Endothelial cell of umbilical vein (primary cell): ENCODE results near the gene SLC7A6. TPM values are rescaled to one million over a fixed set of nuclear protein-coding genes. Genes with fewer than 3 reads are reported as not detected.

Experiments used
- BruUV-seq: library from RNA; stranded (reverse); fragments of 400-500 nt; replicated peaks from 2 replicates; lab custom pipeline; 2021; lab: Mats Ljungman, UMichigan
- CTCF ChIA-PET: fragments of 300-600, 350-600 bp; sonication (Branson Sonifier 250); formaldehyde crosslinking; loops from one replicate; lab custom pipeline; 2021; ENCODE audit warnings: antibody characterized with exemption, inconsistent platforms; lab: Charles Lee
- POLR2A ChIA-PET: fragments of 300-600, 350-600 bp; sonication (Branson Sonifier 250); formaldehyde crosslinking; loops from one replicate; lab custom pipeline; 2021; ENCODE audit warnings: antibody characterized with exemption, inconsistent platforms; lab: Charles Lee
- DNase-seq: peaks from one replicate; pipeline ENCODE4 v3.0.0-alpha.2; 2011; ENCODE audit warnings: low read depth, low spot score
- FAIRE-seq: peaks from 2 replicates; lab custom pipeline; 2011; peaks lifted over from hg19 to GRCh38; lab: Jason Lieb, UNC
- H2AFZ ChIP-seq: 2 replicates; pipeline ENCODE4 v1.6.0; 2012; ENCODE audit warnings: low read depth, low read length, control low read depth, inconsistent platforms
- H3K27ac ChIP-seq: 2 replicates; pipeline ENCODE4 v1.5.1; 2011; ENCODE audit warnings: low read depth, mild to moderate bottlenecking, control low read depth, low read length, moderate library complexity; ENCODE audit not compliant: insufficient read depth
- H3K27me3 ChIP-seq, 2 experiments: 2 replicates each; pipeline versions ENCODE4 v1.6.0 to v1.6.1; 2011; ENCODE audit warnings: low read length in 2 of 2, mixed read lengths in 1 of 2; ENCODE audit not compliant: control insufficient read depth in 2 of 2, insufficient read depth in 2 of 2
- H3K36me3 ChIP-seq, 2 experiments: 2 replicates in 1 of 2; 3 replicates in 1 of 2; pipeline ENCODE4 v1.5.1; 2011; ENCODE audit warnings: low read length in 2 of 2, mild to moderate bottlenecking in 1 of 2, moderate library complexity in 1 of 2; ENCODE audit not compliant: control insufficient read depth in 2 of 2, insufficient read depth in 2 of 2; ENCODE audit errors: extremely low read depth in 1 of 2
- H3K4me1 ChIP-seq: 3 replicates; pipeline ENCODE4 v1.5.1; 2011; ENCODE audit warnings: mild to moderate bottlenecking, low read length; ENCODE audit not compliant: control insufficient read depth, insufficient read depth; ENCODE audit errors: extremely low read depth
- H3K4me2 ChIP-seq: 2 replicates; pipeline ENCODE4 v1.6.1; 2011; ENCODE audit warnings: low read length, control low read depth, mixed read lengths; ENCODE audit not compliant: insufficient read depth
- H3K4me3 ChIP-seq, 3 experiments: fragments of 200-600 bp in 1 of 3; sonication (generic), shearing (Covaris generic) in 1 of 3; replicated peaks in 1 of 3; 2 replicates each; pipeline ENCODE4 v1.5.1; 2011 to 2016; ENCODE audit warnings: control low read depth in 3 of 3, low read length in 3 of 3, mild to moderate bottlenecking in 2 of 3, inconsistent platforms in 1 of 3, low read depth in 1 of 3, moderate library complexity in 1 of 3; ENCODE audit not compliant: insufficient read depth in 1 of 3
- H3K79me2 ChIP-seq: 2 replicates; pipeline ENCODE4 v1.6.0; 2012; ENCODE audit warnings: low read length, inconsistent platforms; ENCODE audit not compliant: control insufficient read depth, insufficient read depth
- H3K9ac ChIP-seq: replicated peaks from 2 replicates; pipeline ENCODE3; 2011; ENCODE audit warnings: low read length, control low read depth; ENCODE audit not compliant: insufficient read depth; ENCODE audit errors: extremely low read depth
- H3K9me1 ChIP-seq: replicated peaks from 3 replicates; pipeline ENCODE4 v1.6.0; 2011; ENCODE audit warnings: mild to moderate bottlenecking, low read length; ENCODE audit not compliant: control insufficient read depth, insufficient read depth; ENCODE audit errors: extremely low read depth
- H3K9me3 ChIP-seq: replicated peaks from 2 replicates; pipeline ENCODE4 v1.5.1; 2012; ENCODE audit warnings: low read length, inconsistent platforms; ENCODE audit not compliant: control insufficient read depth, insufficient read depth
- H4K20me1 ChIP-seq: replicated peaks from 2 replicates; pipeline ENCODE3; 2011; ENCODE audit warnings: mild to moderate bottlenecking, low read length; ENCODE audit not compliant: control insufficient read depth, insufficient read depth; ENCODE audit errors: extremely low read depth
- EZH2 ChIP-seq: IDR thresholded peaks from 2 replicates; pipeline ENCODE4 v1.6.1; 2012; ENCODE audit warnings: borderline replicate concordance, low read depth, mild to moderate bottlenecking, moderate library complexity, low read length, inconsistent platforms; ENCODE audit not compliant: severe bottlenecking
- FOS ChIP-seq: IDR thresholded peaks from 2 replicates; pipeline ENCODE4 v1.6.1; 2011; ENCODE audit warnings: mild to moderate bottlenecking, low read length, moderate library complexity, borderline replicate concordance; ENCODE audit not compliant: insufficient read depth
- GATA2 ChIP-seq: IDR thresholded peaks from 2 replicates; pipeline ENCODE4 v1.7.0; 2011; ENCODE audit warnings: low read depth, mild to moderate bottlenecking, moderate library complexity, mixed read lengths, low read length; ENCODE audit not compliant: insufficient read length, insufficient read depth
- JUN ChIP-seq: IDR thresholded peaks from 2 replicates; pipeline ENCODE4 v1.6.1; 2011; ENCODE audit warnings: borderline replicate concordance, low read depth; ENCODE audit not compliant: insufficient read length, insufficient read depth
- MAX ChIP-seq: IDR thresholded peaks from 2 replicates; pipeline ENCODE4 v1.6.1; 2011; ENCODE audit not compliant: insufficient read depth, insufficient read length
- MYC ChIP-seq: IDR thresholded peaks from one replicate; pipeline ENCODE4 v1.6.1; 2011; ENCODE audit warnings: mild to moderate bottlenecking, low read depth, low read length
- POLR2A ChIP-seq: IDR thresholded peaks from 2 replicates; pipeline ENCODE4 v1.6.1; 2012; ENCODE audit warnings: low read depth, mild to moderate bottlenecking, control low read depth, low read length
- POLR2AphosphoS5 ChIP-seq: IDR thresholded peaks from 2 replicates; pipeline ENCODE4 v1.6.1; 2012; ENCODE audit warnings: low read depth, mild to moderate bottlenecking, control low read depth, low read length, moderate library complexity; ENCODE audit not compliant: insufficient read depth
- dilution Hi-C: fragments of 300-500 bp; cut with MboI; formaldehyde crosslinking; loops from one replicate; pipeline ENCODE4 v1.15.0; 2019; ENCODE audit warnings: low sequenced_read_pairs; ENCODE audit not compliant: extremely low pct_ligation_motif_present
- intact Hi-C: fragments of 100-400 bp; cut with micrococcal nuclease; formaldehyde crosslinking; loops from one replicate; pipeline ENCODE4 v1.10.0; 2022
- polyA plus RNA-seq, 4 experiments: library from polyadenylated mRNA; depleted of rRNA in 3 of 4; stranded (reverse) in 3 of 4; unstranded in 1 of 4; fragments of >200 nt; gene quantifications; 2 replicates each; pipeline versions ENCODE4 v1.2.1 to v1.2.3, GENCODE V29; 2011 to 2012; ENCODE audit warnings: missing spikeins in 1 of 4
- total RNA-seq: library from RNA; stranded (reverse); gene quantifications from 2 replicates; pipeline ENCODE4 v1.2.3, GENCODE V29; 2021
- TF ChIP-seq, protein P1 (sequence below), 2 donors: IDR thresholded peaks; 1 replicate in 1 of 2; 2 replicates in 1 of 2; pipeline ENCODE4 v1.5.1; 2011; ENCODE audit warnings: low read length in 2 of 2, mild to moderate bottlenecking in 2 of 2, moderate library complexity in 2 of 2, control low read depth in 1 of 2, inconsistent platforms in 1 of 2, low read depth in 1 of 2; ENCODE audit not compliant: insufficient read depth in 1 of 2; ENCODE audit errors: extremely low read depth in 1 of 2

SLC7A6 gene
- total and polyA plus RNA-seq, 2 donors (not counting 3 experiments of a cell fraction or from before 2014, with no cell fraction given), result 68.0 to 86.5 TPM

GRCh38 chr16:68233835-68234187 is 30.5 kb upstream of the SLC7A6 start:
- Histone ChIP-seq H3K4me2 (no peak overlapping the region), H3K9me1 (no peaks in the 10 kb centered on the region), H3K9me3 (no peaks in the 10 kb centered on the region), H3K27me3 (no peaks in the 10 kb centered on the region), H3K36me3 (no peaks in the 10 kb centered on the region), H3K9ac (no peak overlapping the region), H3K27ac (no peak overlapping the region), H3K4me3 (no peak overlapping the region), H4K20me1 (no peaks in the 10 kb centered on the region), H3K79me2 (no peaks in the 10 kb centered on the region), H3K4me1 (peaks cover 13% of the 10 kb centered on the region), H2AFZ (no peak overlapping the region)
- ChIA-PET CTCF (interaction anchor here (0.9 kb wide), 1 partner anchor 95 kb away, joined by 3 read pairs; no protein-coding TSS in a partner anchor), POLR2A (no interaction called here)
- no TSS peak for BruUV-seq
- dilution Hi-C loops (no loop called here), intact Hi-C loops (no loop called here)
- TF ChIP-seq, protein P1, sequence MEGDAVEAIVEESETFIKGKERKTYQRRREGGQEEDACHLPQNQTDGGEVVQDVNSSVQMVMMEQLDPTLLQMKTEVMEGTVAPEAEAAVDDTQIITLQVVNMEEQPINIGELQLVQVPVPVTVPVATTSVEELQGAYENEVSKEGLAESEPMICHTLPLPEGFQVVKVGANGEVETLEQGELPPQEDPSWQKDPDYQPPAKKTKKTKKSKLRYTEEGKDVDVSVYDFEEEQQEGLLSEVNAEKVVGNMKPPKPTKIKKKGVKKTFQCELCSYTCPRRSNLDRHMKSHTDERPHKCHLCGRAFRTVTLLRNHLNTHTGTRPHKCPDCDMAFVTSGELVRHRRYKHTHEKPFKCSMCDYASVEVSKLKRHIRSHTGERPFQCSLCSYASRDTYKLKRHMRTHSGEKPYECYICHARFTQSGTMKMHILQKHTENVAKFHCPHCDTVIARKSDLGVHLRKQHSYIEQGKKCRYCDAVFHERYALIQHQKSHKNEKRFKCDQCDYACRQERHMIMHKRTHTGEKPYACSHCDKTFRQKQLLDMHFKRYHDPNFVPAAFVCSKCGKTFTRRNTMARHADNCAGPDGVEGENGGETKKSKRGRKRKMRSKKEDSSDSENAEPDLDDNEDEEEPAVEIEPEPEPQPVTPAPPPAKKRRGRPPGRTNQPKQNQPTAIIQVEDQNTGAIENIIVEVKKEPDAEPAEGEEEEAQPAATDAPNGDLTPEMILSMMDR (IDR thresholded peaks at IDR 0.05; ENCODE audit: extremely low read depth in 1 of 2, insufficient read depth in 1 of 2, low read depth in 1 of 2, low read length in 2 of 2), result no peak
- TF ChIP-seq JUN, result no peak
- no peak for TF ChIP-seq FOS
- no peak for TF ChIP-seq POLR2A
- no peak for TF ChIP-seq MYC
- no peak for TF ChIP-seq POLR2AphosphoS5
- TF ChIP-seq MAX, result no peak
- TF ChIP-seq GATA2, result no peak
- TF ChIP-seq EZH2, result no peak
- no peak for DNase-seq
- FAIRE-seq, result no peak
